ENCODE data around the gene SERAC1. TPM values are rescaled to one million over a fixed set of nuclear protein-coding genes. Genes with fewer than 3 reads are reported as not detected.

Gene SERAC1
- total RNA-seq, 1 donor from 2014 or later, result 10.1 TPM

- no peak overlapping the region for H3K27ac ChIP-seq
- intact Hi-C loops (cut with DNase I), result no loop called here
- TF ChIP-seq, protein P1, sequence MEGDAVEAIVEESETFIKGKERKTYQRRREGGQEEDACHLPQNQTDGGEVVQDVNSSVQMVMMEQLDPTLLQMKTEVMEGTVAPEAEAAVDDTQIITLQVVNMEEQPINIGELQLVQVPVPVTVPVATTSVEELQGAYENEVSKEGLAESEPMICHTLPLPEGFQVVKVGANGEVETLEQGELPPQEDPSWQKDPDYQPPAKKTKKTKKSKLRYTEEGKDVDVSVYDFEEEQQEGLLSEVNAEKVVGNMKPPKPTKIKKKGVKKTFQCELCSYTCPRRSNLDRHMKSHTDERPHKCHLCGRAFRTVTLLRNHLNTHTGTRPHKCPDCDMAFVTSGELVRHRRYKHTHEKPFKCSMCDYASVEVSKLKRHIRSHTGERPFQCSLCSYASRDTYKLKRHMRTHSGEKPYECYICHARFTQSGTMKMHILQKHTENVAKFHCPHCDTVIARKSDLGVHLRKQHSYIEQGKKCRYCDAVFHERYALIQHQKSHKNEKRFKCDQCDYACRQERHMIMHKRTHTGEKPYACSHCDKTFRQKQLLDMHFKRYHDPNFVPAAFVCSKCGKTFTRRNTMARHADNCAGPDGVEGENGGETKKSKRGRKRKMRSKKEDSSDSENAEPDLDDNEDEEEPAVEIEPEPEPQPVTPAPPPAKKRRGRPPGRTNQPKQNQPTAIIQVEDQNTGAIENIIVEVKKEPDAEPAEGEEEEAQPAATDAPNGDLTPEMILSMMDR (IDR thresholded peaks at IDR 0.05), result no peak
- TF ChIP-seq POLR2AphosphoS5 (IDR thresholded peaks at IDR 0.05; ENCODE audit: insufficient read depth in 1 of 2, low read depth in 1 of 2) (no peak), POLR2A (IDR thresholded peaks at IDR 0.05) (no peak)
- no peaks in the 10 kb centered on the region for H3K9me3 ChIP-seq
- H3K4me1 ChIP-seq, result no peaks in the 10 kb centered on the region
- H3K27me3 ChIP-seq, result no peaks in the 10 kb centered on the region
- no peak overlapping the region for H3K4me3 ChIP-seq
- peaks cover 0 to 5% of the 10 kb centered on the region in 2 donors for H3K36me3 ChIP-seq
- no peak for DNase-seq (ENCODE audit: extremely low spot score in 2 of 2)
These were observed 17.4 kb downstream of the SERAC1 start for GRCh38 chr6:158150701-158151100.

DNA sequence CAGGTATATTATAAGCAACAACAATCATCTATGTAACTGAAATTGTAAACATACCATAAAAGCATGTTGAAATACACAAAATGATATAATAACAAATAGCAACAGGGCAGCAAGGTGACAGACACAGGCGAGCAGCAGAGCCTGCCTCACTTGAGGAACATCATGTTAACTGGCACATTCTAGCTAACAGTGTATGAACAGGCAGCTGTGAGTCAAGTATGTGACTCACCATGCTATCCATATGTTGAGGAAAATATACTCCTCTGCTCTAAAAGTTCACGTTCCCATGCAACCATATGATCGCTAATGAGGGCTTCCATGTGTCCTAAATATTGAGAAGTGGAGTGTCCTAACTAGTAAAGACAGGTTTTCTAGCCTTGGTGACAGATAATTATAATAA, 18.4 kb downstream of the SERAC1 start:
- H3K4me3 ChIP-seq, result no peak overlapping the region
- DNase-seq (ENCODE audit: extremely low spot score in 2 of 2), result no peak
- no peaks in the 10 kb centered on the region for H3K9me3 ChIP-seq
- no peaks in the 10 kb centered on the region for H3K4me1 ChIP-seq
- H3K27ac ChIP-seq, result no peak overlapping the region
- TF ChIP-seq POLR2A (IDR thresholded peaks at IDR 0.05) (no peak), POLR2AphosphoS5 (IDR thresholded peaks at IDR 0.05; ENCODE audit: insufficient read depth in 1 of 2, low read depth in 1 of 2) (no peak)
- TF ChIP-seq, protein P1 (IDR thresholded peaks at IDR 0.05), result no peak
- no peaks in the 10 kb centered on the region for H3K27me3 ChIP-seq
- intact Hi-C loops (cut with DNase I), result no loop called here
- peaks cover 0 to 5% of the 10 kb centered on the region in 2 donors for H3K36me3 ChIP-seq

GRCh38 chr6:158143700-158144099, 24.4 kb downstream of the SERAC1 start:
- no peaks in the 10 kb centered on the region for H3K27me3 ChIP-seq
- H3K36me3 ChIP-seq, result peaks cover 0 to 16% of the 10 kb centered on the region in 2 donors
- DNase-seq (ENCODE audit: extremely low spot score in 2 of 2), result no peak
- H3K4me1 ChIP-seq, result no peaks in the 10 kb centered on the region
- no peaks in the 10 kb centered on the region for H3K9me3 ChIP-seq
- no peak overlapping the region for H3K4me3 ChIP-seq
- intact Hi-C loops (cut with DNase I), result no loop called here
- H3K27ac ChIP-seq, result no peak overlapping the region
- TF ChIP-seq POLR2A (IDR thresholded peaks at IDR 0.05) (no peak), POLR2AphosphoS5 (IDR thresholded peaks at IDR 0.05; ENCODE audit: insufficient read depth in 1 of 2, low read depth in 1 of 2) (no peak)
- TF ChIP-seq, protein P1 (IDR thresholded peaks at IDR 0.05), result no peak

DNA sequence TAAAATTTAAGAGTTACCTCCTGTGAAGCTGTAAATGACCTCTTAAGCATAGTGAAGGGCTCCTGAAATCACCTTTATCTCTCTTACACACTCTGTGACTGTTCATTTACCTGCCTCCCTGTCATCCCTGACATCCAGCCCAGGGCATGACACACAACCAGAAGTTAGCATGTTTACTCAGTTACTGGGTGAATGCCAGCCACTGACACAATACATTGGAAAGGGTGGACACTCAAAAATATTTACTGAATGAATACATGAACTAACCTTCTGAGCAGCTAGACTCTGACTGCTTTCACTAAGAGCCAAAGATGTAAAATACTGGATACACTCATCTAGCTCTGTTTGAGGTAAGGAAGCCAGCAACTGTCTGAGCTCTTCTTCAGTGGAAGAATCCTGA, 25.3 kb downstream of the SERAC1 start:
- Histone ChIP-seq H3K27ac (no peak overlapping the region), H3K4me1 (no peaks in the 10 kb centered on the region), H3K4me3 (no peak overlapping the region), H3K9me3 (no peaks in the 10 kb centered on the region), H3K27me3 (no peaks in the 10 kb centered on the region), H3K36me3 (peaks cover 0 to 16% of the 10 kb centered on the region in 2 donors)
- TF ChIP-seq POLR2AphosphoS5 (IDR thresholded peaks at IDR 0.05; ENCODE audit: insufficient read depth in 1 of 2, low read depth in 1 of 2) (no peak), POLR2A (IDR thresholded peaks at IDR 0.05) (no peak)
- TF ChIP-seq, protein P1 (IDR thresholded peaks at IDR 0.05), result no peak
- intact Hi-C loops (cut with DNase I), result no loop called here
- no peak for DNase-seq (ENCODE audit: extremely low spot score in 2 of 2)

- TF ChIP-seq POLR2AphosphoS5 (IDR thresholded peaks at IDR 0.05; ENCODE audit: insufficient read depth in 1 of 2, low read depth in 1 of 2), result no peak
- no peak for TF ChIP-seq POLR2A (IDR thresholded peaks at IDR 0.05)
- TF ChIP-seq, protein P1 (IDR thresholded peaks at IDR 0.05), result no peak
- H3K27ac ChIP-seq, result no peak overlapping the region
- no peak overlapping the region for H3K4me3 ChIP-seq
These were observed 36.1 kb downstream of the SERAC1 start for GRCh38 chr6:158131926-158132325.

More at GRCh38 chr6:158131926-158132325, 36.1 kb downstream of the SERAC1 start:
- Histone ChIP-seq H3K27me3 (no peaks in the 10 kb centered on the region), H3K4me1 (no peaks in the 10 kb centered on the region), H3K9me3 (no peaks in the 10 kb centered on the region), H3K36me3 (no peaks in the 10 kb centered on the region)
- intact Hi-C loops (cut with DNase I), result no loop called here
- no peak for DNase-seq (ENCODE audit: extremely low spot score in 2 of 2)
